Measurements from ENCODE around the gene LLGL1. TPM values are rescaled to one million over a fixed set of nuclear protein-coding genes. Genes with fewer than 3 reads are reported as not detected.

LLGL1 gene
- total RNA-seq, 4 donors from 2014 or later, result 25.7 to 30.3 (median 28.0) TPM

- WGBS, 2 donors, result 92% methylated on average over 5 to 6 of the region's 8 CpGs
- Histone ChIP-seq H3K27ac (no peak overlapping the region), H3K27me3 (no peaks in the 10 kb centered on the region), H3K9me3 (no peaks in the 10 kb centered on the region), H3K4me3 (no peak overlapping the region), H3K4me1 (peaks cover 26 to 57% (median 28%) of the 10 kb centered on the region in 3 donors), H3K36me3 (peaks cover 45 to 69% (median 52%) of the 10 kb centered on the region in 3 donors)
- no peak for DNase-seq
- intact Hi-C loops (cut with DNase I), result no loop called here
- TF ChIP-seq POLR2A (IDR thresholded peaks at IDR 0.05), result no peak
- TF ChIP-seq, protein P1, sequence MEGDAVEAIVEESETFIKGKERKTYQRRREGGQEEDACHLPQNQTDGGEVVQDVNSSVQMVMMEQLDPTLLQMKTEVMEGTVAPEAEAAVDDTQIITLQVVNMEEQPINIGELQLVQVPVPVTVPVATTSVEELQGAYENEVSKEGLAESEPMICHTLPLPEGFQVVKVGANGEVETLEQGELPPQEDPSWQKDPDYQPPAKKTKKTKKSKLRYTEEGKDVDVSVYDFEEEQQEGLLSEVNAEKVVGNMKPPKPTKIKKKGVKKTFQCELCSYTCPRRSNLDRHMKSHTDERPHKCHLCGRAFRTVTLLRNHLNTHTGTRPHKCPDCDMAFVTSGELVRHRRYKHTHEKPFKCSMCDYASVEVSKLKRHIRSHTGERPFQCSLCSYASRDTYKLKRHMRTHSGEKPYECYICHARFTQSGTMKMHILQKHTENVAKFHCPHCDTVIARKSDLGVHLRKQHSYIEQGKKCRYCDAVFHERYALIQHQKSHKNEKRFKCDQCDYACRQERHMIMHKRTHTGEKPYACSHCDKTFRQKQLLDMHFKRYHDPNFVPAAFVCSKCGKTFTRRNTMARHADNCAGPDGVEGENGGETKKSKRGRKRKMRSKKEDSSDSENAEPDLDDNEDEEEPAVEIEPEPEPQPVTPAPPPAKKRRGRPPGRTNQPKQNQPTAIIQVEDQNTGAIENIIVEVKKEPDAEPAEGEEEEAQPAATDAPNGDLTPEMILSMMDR (IDR thresholded peaks at IDR 0.05), result no peak
Observed at GRCh38 chr17:18254888-18255649, 29.6 kb downstream of the LLGL1 start.

GRCh38 chr17:18256351-18256750, 30.9 kb downstream of the LLGL1 start:
- H3K36me3 ChIP-seq, result peaks cover 37 to 56% (median 41%) of the 10 kb centered on the region in 3 donors
- no peaks in the 10 kb centered on the region for H3K9me3 ChIP-seq
- H3K27ac ChIP-seq, result no peak overlapping the region
- no peaks in the 10 kb centered on the region for H3K27me3 ChIP-seq
- peak overlapping the region in 1 of 4 donors; percentile 96 for H3K4me3 ChIP-seq
- no peak for DNase-seq
- TF ChIP-seq POLR2A (IDR thresholded peaks at IDR 0.05), result no peak
- TF ChIP-seq, protein P1 (IDR thresholded peaks at IDR 0.05), result no peak
- peaks cover 31 to 52% (median 31%) of the 10 kb centered on the region in 3 donors for H3K4me1 ChIP-seq
- WGBS, 2 donors, result 85 to 87% methylated on average over 3 to 8 of the region's 11 CpGs
- intact Hi-C loops (cut with DNase I), result no loop called here

GRCh38 chr17:18256776-18257175, 31.3 kb downstream of the LLGL1 start:
- Histone ChIP-seq H3K36me3 (peaks cover 33 to 51% (median 37%) of the 10 kb centered on the region in 3 donors), H3K9me3 (no peaks in the 10 kb centered on the region), H3K4me3 (peak overlapping the region in 2 of 4 donors; percentile 84 to 96), H3K4me1 (peaks cover 35 to 56% (median 35%) of the 10 kb centered on the region in 3 donors), H3K27ac (peak overlapping the region in 3 of 4 donors; percentile 96 to 99 (median 98)), H3K27me3 (no peaks in the 10 kb centered on the region)
- no peak for TF ChIP-seq POLR2A (IDR thresholded peaks at IDR 0.05)
- TF ChIP-seq, protein P1 (IDR thresholded peaks at IDR 0.05), result no peak
- no peak for DNase-seq
- WGBS, 2 donors, result 63 to 87% methylated on average over 1 to 3 of the region's 7 CpGs
- intact Hi-C loops (cut with DNase I), result no loop called here

- intact Hi-C loops (cut with DNase I), result no loop called here
- 10 to 13% methylated on average over 3 to 4 of the region's 18 CpGs for WGBS, 2 donors
- Histone ChIP-seq H3K4me3 (peak overlapping the region; percentile 83 to 96 (median 90)), H3K27me3 (no peaks in the 10 kb centered on the region), H3K36me3 (peaks cover 26 to 45% (median 30%) of the 10 kb centered on the region in 3 donors), H3K4me1 (peaks cover 40 to 63% (median 41%) of the 10 kb centered on the region in 3 donors), H3K9me3 (no peaks in the 10 kb centered on the region), H3K27ac (peak overlapping the region; percentile 96 to 99 (median 98))
- DNase-seq, result no peak
- TF ChIP-seq POLR2A (IDR thresholded peaks at IDR 0.05), result no peak
- TF ChIP-seq, protein P1 (IDR thresholded peaks at IDR 0.05), result no peak
Observed at GRCh38 chr17:18257268-18257981, 32.0 kb downstream of the LLGL1 start.

DNA sequence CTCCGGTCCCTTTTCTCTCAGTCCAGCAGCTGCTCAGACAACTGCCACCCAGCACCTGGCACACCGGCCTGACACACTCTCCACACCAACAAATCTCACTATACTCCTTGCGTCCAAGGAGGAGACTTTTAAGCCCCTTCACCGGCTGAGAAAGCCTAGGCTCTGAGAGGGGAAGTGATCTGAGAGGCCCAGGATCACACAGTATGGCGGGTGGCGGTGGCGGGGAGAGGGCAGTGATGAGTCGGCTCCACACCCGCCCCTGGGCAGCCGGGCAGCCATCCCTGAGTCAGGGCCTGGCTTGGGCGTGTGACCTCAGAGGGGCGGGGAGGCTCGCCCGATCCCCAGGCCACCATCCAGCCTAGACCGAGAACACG, 32.5 kb downstream of the LLGL1 start:
- peak overlapping the region; percentile 83 to 96 (median 90) for H3K4me3 ChIP-seq
- no peak for DNase-seq
- peaks cover 44 to 66% (median 45%) of the 10 kb centered on the region in 3 donors for H3K4me1 ChIP-seq
- intact Hi-C loops (cut with DNase I), result no loop called here
- 0% methylated on average over 1 of the region's 16 CpGs for WGBS, 2 donors
- no peaks in the 10 kb centered on the region for H3K27me3 ChIP-seq
- no peaks in the 10 kb centered on the region for H3K9me3 ChIP-seq
- H3K36me3 ChIP-seq, result peaks cover 25 to 45% (median 26%) of the 10 kb centered on the region in 3 donors
- TF ChIP-seq POLR2A (IDR thresholded peaks at IDR 0.05), result no peak
- TF ChIP-seq, protein P1 (IDR thresholded peaks at IDR 0.05), result no peak
- peak overlapping the region; percentile 96 to 99 (median 98) for H3K27ac ChIP-seq

Measured in esophagus squamous epithelium (tissue), 5 donors.